GM12891 (cell line): ENCODE results near the gene TRAPPC11.

Experiments
- PAX5 ChIP-seq: IDR thresholded peaks from 2 replicates; pipeline ENCODE4 v1.6.1; 2011; ENCODE audit warnings: low read length, moderate library complexity, mild to moderate bottlenecking; ENCODE audit not compliant: insufficient read depth, severe bottlenecking
- POLR2A ChIP-seq: IDR thresholded peaks from 2 replicates; pipeline ENCODE4 v1.6.1; 2011; ENCODE audit warnings: low read depth, low read length, control low read depth
- POLR2AphosphoS5 ChIP-seq: IDR thresholded peaks from 2 replicates; pipeline ENCODE4 v1.6.1; 2011; ENCODE audit warnings: low read depth, low read length, control low read depth
- POU2F2 ChIP-seq: IDR thresholded peaks from 2 replicates; pipeline ENCODE4 v1.6.1; 2011; ENCODE audit warnings: low read depth, mild to moderate bottlenecking, control low read depth, low read length, moderate library complexity
- SPI1 ChIP-seq: IDR thresholded peaks from 2 replicates; pipeline ENCODE4 v1.6.1; 2011; ENCODE audit warnings: low read depth, low read length, control low read depth

GRCh38 chr4:183758061-183758757 lies 99.1 kb downstream of the TRAPPC11 start:
- TF ChIP-seq POLR2AphosphoS5 = no peak
- TF ChIP-seq POLR2A = no peak
- no peak for TF ChIP-seq PAX5
- TF ChIP-seq SPI1 = no peak
- TF ChIP-seq POU2F2 = no peak
